Kidney epithelial cell (primary cell): ENCODE data around the gene SKAP2. TPM values are rescaled to one million over a fixed set of nuclear protein-coding genes. Genes with fewer than 3 reads are reported as not detected.

Experiments used
- DNase-seq: peaks from one replicate; pipeline ENCODE4 v3.0.0-alpha.2; 2010; ENCODE audit warnings: low read depth
- H3K27me3 ChIP-seq: 2 replicates; pipeline ENCODE4 v1.6.0; 2011; ENCODE audit warnings: low read length; ENCODE audit not compliant: control insufficient read depth, insufficient read depth
- H3K36me3 ChIP-seq: 2 replicates; pipeline ENCODE4 v1.5.1; 2011; ENCODE audit warnings: low read length; ENCODE audit not compliant: control insufficient read depth, insufficient read depth
- H3K4me3 ChIP-seq: 2 replicates; pipeline ENCODE4 v1.5.1; 2011; ENCODE audit warnings: low read depth, mild to moderate bottlenecking, control low read depth, low read length
- CTCF ChIP-seq: IDR thresholded peaks from 2 replicates; pipeline ENCODE4 v1.5.1; 2011; ENCODE audit warnings: mild to moderate bottlenecking, moderate library complexity, low read length, control low read depth, inconsistent platforms; ENCODE audit not compliant: insufficient read depth, poor library complexity, severe bottlenecking
- total RNA-seq: library from RNA; depleted of rRNA; stranded (reverse); fragments of >200 nt; gene quantifications from 2 replicates; pipeline ENCODE4 v1.2.3, GENCODE V29; 2015

SKAP2 gene
- total RNA-seq, 1 donor from 2014 or later = 35.6 TPM

- Histone ChIP-seq H3K27me3 (peaks cover 2% of the 10 kb centered on the region), H3K4me3 (no peak overlapping the region), H3K36me3 (no peaks in the 10 kb centered on the region)
- TF ChIP-seq CTCF = no peak
- DNase-seq = no peak
These were observed 239.6 kb downstream of the SKAP2 start for GRCh38 chr7:26624839-26625238.

- no peak overlapping the region for H3K4me3 ChIP-seq
- no peak for DNase-seq
- H3K27me3 ChIP-seq = peaks cover 2% of the 10 kb centered on the region
- no peak for TF ChIP-seq CTCF
- no peaks in the 10 kb centered on the region for H3K36me3 ChIP-seq
These were observed 240.0 kb downstream of the SKAP2 start for GRCh38 chr7:26624431-26624830.

- TF ChIP-seq CTCF = peak; percentile 32
- no peaks in the 10 kb centered on the region for H3K27me3 ChIP-seq
- DNase-seq = no peak
These were observed 244.0 kb downstream of the SKAP2 start for GRCh38 chr7:26620352-26620751.

GRCh38 chr7:26619348-26619984 lies 244.9 kb downstream of the SKAP2 start:
- H3K4me3 ChIP-seq = no peak overlapping the region
- no peaks in the 10 kb centered on the region for H3K27me3 ChIP-seq
- DNase-seq = no peak
- H3K36me3 ChIP-seq = no peaks in the 10 kb centered on the region
- TF ChIP-seq CTCF = no peak

More at GRCh38 chr7:26620352-26620751, 244.0 kb downstream of the SKAP2 start:
- no peaks in the 10 kb centered on the region for H3K36me3 ChIP-seq
- no peak overlapping the region for H3K4me3 ChIP-seq

- no peak for TF ChIP-seq CTCF
- Histone ChIP-seq H3K36me3 (no peaks in the 10 kb centered on the region), H3K4me3 (no peak overlapping the region), H3K27me3 (no peaks in the 10 kb centered on the region)
- DNase-seq = no peak
These were observed 245.5 kb downstream of the SKAP2 start for GRCh38 chr7:26618898-26619297.

- no peak overlapping the region for H3K4me3 ChIP-seq
- DNase-seq = no peak
- no peaks in the 10 kb centered on the region for H3K36me3 ChIP-seq
- no peak for TF ChIP-seq CTCF
- no peaks in the 10 kb centered on the region for H3K27me3 ChIP-seq
These were observed 245.9 kb downstream of the SKAP2 start for GRCh38 chr7:26618449-26618848.
